SK-N-MC (cell line): ENCODE data around the gene ACTA2.

Source experiments
- DNase-seq: peaks from one replicate; pipeline ENCODE4 v3.0.0-alpha.2; 2011; ENCODE audit warnings: low read depth, low spot score
- H3K27ac ChIP-seq: fragments of 200-600 bp; sonication (generic); 2 replicates; pipeline ENCODE4 v1.5.1; 2016; ENCODE audit warnings: mixed run types
- H3K36me3 ChIP-seq: fragments of 200-600 bp; sonication (generic); 2 replicates; pipeline ENCODE4 v1.6.1; 2017; ENCODE audit warnings: antibody characterized with exemption, low read length, mixed read lengths; ENCODE audit not compliant: insufficient read depth
- H3K4me3 ChIP-seq: fragments of 200-600 bp; sonication (generic); 2 replicates; pipeline ENCODE4 v1.5.1; 2016
- H3K9ac ChIP-seq: fragments of 200-600 bp; sonication (generic); 2 replicates; pipeline ENCODE4 v1.8.0; 2017; ENCODE audit warnings: mixed run types, mixed read lengths; ENCODE audit not compliant: insufficient read length
- H3K9me3 ChIP-seq: fragments of 200-600 bp; sonication (generic); 2 replicates; pipeline ENCODE4 v1.6.1; 2017; ENCODE audit warnings: low read depth, mild to moderate bottlenecking, antibody characterized with exemption, low read length, moderate library complexity, mixed read lengths
- EZH2 ChIP-seq: fragments of 200-600 bp; sonication (generic); IDR thresholded peaks from one replicate; pipeline ENCODE4 v1.6.1; 2017; ENCODE audit warnings: antibody characterized with exemption
- FOXP2 ChIP-seq: optimal IDR thresholded peaks from 2 replicates; pipeline ENCODE3; 2011; ENCODE audit warnings: mild to moderate bottlenecking, moderate library complexity; ENCODE audit not compliant: insufficient read depth; ENCODE audit errors: extremely low read length, control extremely low read depth
- POLR2AphosphoS5 ChIP-seq: IDR thresholded peaks from 2 replicates; pipeline ENCODE4 v1.6.1; 2012; ENCODE audit warnings: mild to moderate bottlenecking, low read depth, low read length, borderline replicate concordance

Gene ACTA2

GRCh38 chr10:88966797-88967196 lies 14.2 kb upstream of the ACTA2 start:
- Histone ChIP-seq H3K36me3 (no peaks in the 10 kb centered on the region), H3K9ac (no peak overlapping the region), H3K9me3 (no peaks in the 10 kb centered on the region), H3K4me3 (no peak overlapping the region), H3K27ac (no peak overlapping the region)
- DNase-seq = no peak
- TF ChIP-seq FOXP2 (no peak), POLR2AphosphoS5 (no peak), EZH2 (no peak)

GRCh38 chr10:88964869-88965415 lies 12.4 kb upstream of the ACTA2 start:
- Histone ChIP-seq H3K4me3 (peak overlapping the region; percentile 22; the same call in 1 of the 2 replicates), H3K9me3 (no peaks in the 10 kb centered on the region), H3K9ac (peak overlapping the region; percentile 63), H3K27ac (peak overlapping the region; percentile 92), H3K36me3 (no peaks in the 10 kb centered on the region)
- TF ChIP-seq FOXP2 (no peak), POLR2AphosphoS5 (no peak), EZH2 (no peak)
- no peak for DNase-seq

GRCh38 chr10:88964360-88964759 lies 11.8 kb upstream of the ACTA2 start:
- TF ChIP-seq EZH2 (no peak), FOXP2 (no peak), POLR2AphosphoS5 (no peak)

GRCh38 chr10:88963318-88963717 lies 10.7 kb upstream of the ACTA2 start:
- DNase-seq = no peak
- Histone ChIP-seq H3K36me3 (no peaks in the 10 kb centered on the region), H3K27ac (no peak overlapping the region), H3K9ac (no peak overlapping the region), H3K4me3 (no peak overlapping the region), H3K9me3 (no peaks in the 10 kb centered on the region)
- TF ChIP-seq POLR2AphosphoS5 (no peak), EZH2 (no peak), FOXP2 (no peak)

More at GRCh38 chr10:88964360-88964759, 11.8 kb upstream of the ACTA2 start:
- H3K9ac ChIP-seq = peak overlapping the region; percentile 63
- no peaks in the 10 kb centered on the region for H3K36me3 ChIP-seq
- no peak for DNase-seq
- H3K4me3 ChIP-seq = no peak overlapping the region
- peak overlapping the region; percentile 92 for H3K27ac ChIP-seq
- no peaks in the 10 kb centered on the region for H3K9me3 ChIP-seq

GRCh38 chr10:88962336-88962735 lies 9.8 kb upstream of the ACTA2 start:
- DNase-seq = no peak
- H3K9ac ChIP-seq = no peak overlapping the region
- no peaks in the 10 kb centered on the region for H3K9me3 ChIP-seq
- H3K27ac ChIP-seq = no peak overlapping the region
- no peak overlapping the region for H3K4me3 ChIP-seq
- TF ChIP-seq FOXP2 (no peak), POLR2AphosphoS5 (no peak), EZH2 (no peak)
- no peaks in the 10 kb centered on the region for H3K36me3 ChIP-seq

- Histone ChIP-seq H3K4me3 (no peak overlapping the region), H3K9ac (no peak overlapping the region), H3K9me3 (no peaks in the 10 kb centered on the region), H3K27ac (no peak overlapping the region), H3K36me3 (no peaks in the 10 kb centered on the region)
- no peak for DNase-seq
- TF ChIP-seq FOXP2 (no peak), POLR2AphosphoS5 (no peak), EZH2 (no peak)
These were observed 8.7 kb upstream of the ACTA2 start for GRCh38 chr10:88961266-88961665.

GRCh38 chr10:88960802-88961201 lies 8.2 kb upstream of the ACTA2 start:
- Histone ChIP-seq H3K4me3 (no peak overlapping the region), H3K27ac (no peak overlapping the region), H3K36me3 (no peaks in the 10 kb centered on the region), H3K9ac (no peak overlapping the region), H3K9me3 (no peaks in the 10 kb centered on the region)
- no peak for DNase-seq
- TF ChIP-seq FOXP2 = no peak
- no peak for TF ChIP-seq POLR2AphosphoS5
- no peak for TF ChIP-seq EZH2

- no peak overlapping the region for H3K27ac ChIP-seq
- H3K9ac ChIP-seq = no peak overlapping the region
- no peaks in the 10 kb centered on the region for H3K36me3 ChIP-seq
- no peaks in the 10 kb centered on the region for H3K9me3 ChIP-seq
- DNase-seq = no peak
- TF ChIP-seq EZH2 (no peak), FOXP2 (no peak), POLR2AphosphoS5 (no peak)
- no peak overlapping the region for H3K4me3 ChIP-seq
These were observed 6.1 kb upstream of the ACTA2 start for GRCh38 chr10:88958721-88959120.

- no peak for DNase-seq
- TF ChIP-seq FOXP2 = no peak
- TF ChIP-seq POLR2AphosphoS5 = no peak
- no peak for TF ChIP-seq EZH2
- no peak overlapping the region for H3K27ac ChIP-seq
- H3K4me3 ChIP-seq = no peak overlapping the region
- H3K9ac ChIP-seq = no peak overlapping the region
- no peaks in the 10 kb centered on the region for H3K9me3 ChIP-seq
- no peaks in the 10 kb centered on the region for H3K36me3 ChIP-seq
These were observed 4.8 kb upstream of the ACTA2 start for GRCh38 chr10:88957381-88957780.
